NCI-H748 (cell line): ENCODE measurements around the gene IGFBP5.

ENCODE experiments used
- DNase-seq: peaks from one replicate; lab custom pipeline; 2025; ENCODE audit not compliant: unreplicated experiment; lab: John Stamatoyannopoulos, UW

The IGFBP5 gene

GRCh38 chr2:216626168-216626874 is 69.0 kb downstream of the IGFBP5 start:
- no peak for DNase-seq

- no peak for DNase-seq
Measured at GRCh38 chr2:216624251-216624650, 71.1 kb downstream of the IGFBP5 start.

- no peak for DNase-seq
Measured at GRCh38 chr2:216622526-216622925, 72.8 kb downstream of the IGFBP5 start.
